ENCODE results near the gene CNTN5. TPM values are rescaled to one million over a fixed set of nuclear protein-coding genes. Genes with fewer than 3 reads are reported as not detected.

CNTN5 gene
- total RNA-seq, 1 donor from 2014 or later: 1.6 TPM

DNA sequence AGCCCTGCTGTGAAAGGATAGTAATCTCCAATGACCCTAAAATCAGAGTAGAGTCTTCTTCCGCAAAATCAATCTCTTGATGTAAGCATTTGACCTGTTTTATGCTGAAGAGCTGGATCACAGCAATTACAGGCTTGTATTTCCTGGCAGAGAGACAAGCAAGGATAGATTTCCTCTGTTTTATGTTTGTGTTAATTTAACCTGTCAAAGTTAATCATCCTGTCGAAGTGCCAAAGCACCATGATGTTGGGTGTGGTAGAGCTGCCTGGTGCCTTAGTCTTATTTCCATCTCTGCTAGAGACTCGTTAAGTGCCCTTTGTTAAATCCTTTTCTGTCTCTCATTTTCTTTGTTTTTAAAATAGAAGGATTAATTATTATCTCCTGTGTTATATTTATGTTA, 248.1 kb downstream of the CNTN5 start:
- Mint-ChIP-seq H3K27me3 (ENCODE audit: unreplicated experiment) (no peaks in the 10 kb centered on the region), H3K9me3 (ENCODE audit: unreplicated experiment) (no peaks in the 10 kb centered on the region), H3K27ac (ENCODE audit: unreplicated experiment) (no peak overlapping the region), H3K36me3 (ENCODE audit: unreplicated experiment) (no peaks in the 10 kb centered on the region), H3K4me3 (ENCODE audit: unreplicated experiment) (no peak overlapping the region), H3K4me1 (ENCODE audit: low read depth, unreplicated experiment) (no peaks in the 10 kb centered on the region)
- no peak for DNase-seq
- TF ChIP-seq, protein P1, sequence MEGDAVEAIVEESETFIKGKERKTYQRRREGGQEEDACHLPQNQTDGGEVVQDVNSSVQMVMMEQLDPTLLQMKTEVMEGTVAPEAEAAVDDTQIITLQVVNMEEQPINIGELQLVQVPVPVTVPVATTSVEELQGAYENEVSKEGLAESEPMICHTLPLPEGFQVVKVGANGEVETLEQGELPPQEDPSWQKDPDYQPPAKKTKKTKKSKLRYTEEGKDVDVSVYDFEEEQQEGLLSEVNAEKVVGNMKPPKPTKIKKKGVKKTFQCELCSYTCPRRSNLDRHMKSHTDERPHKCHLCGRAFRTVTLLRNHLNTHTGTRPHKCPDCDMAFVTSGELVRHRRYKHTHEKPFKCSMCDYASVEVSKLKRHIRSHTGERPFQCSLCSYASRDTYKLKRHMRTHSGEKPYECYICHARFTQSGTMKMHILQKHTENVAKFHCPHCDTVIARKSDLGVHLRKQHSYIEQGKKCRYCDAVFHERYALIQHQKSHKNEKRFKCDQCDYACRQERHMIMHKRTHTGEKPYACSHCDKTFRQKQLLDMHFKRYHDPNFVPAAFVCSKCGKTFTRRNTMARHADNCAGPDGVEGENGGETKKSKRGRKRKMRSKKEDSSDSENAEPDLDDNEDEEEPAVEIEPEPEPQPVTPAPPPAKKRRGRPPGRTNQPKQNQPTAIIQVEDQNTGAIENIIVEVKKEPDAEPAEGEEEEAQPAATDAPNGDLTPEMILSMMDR (IDR thresholded peaks at IDR 0.05; ENCODE audit: partially characterized antibody, unreplicated experiment): no peak

DNA sequence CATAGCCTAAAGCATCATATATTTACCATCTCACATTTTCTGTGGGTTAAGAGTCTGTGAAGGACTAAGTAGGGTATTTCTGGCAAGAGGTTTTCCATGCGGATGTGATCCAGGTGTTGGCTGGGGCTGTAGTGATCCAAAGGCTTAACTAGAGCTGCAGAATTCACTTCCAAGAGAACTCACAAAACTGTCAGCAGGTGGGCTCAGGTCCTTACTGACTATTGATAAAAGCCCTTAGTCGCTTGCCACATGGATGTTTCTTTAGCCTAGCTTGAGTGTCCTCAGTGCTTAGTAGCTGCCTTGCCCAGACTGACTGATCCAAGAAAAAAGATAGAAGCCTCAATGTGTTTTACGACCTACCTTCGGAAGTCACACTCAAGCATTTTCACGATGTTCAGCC, 250.8 kb downstream of the CNTN5 start:
- H3K36me3 Mint-ChIP-seq (ENCODE audit: unreplicated experiment): no peaks in the 10 kb centered on the region
- H3K4me1 Mint-ChIP-seq (ENCODE audit: low read depth, unreplicated experiment): no peaks in the 10 kb centered on the region
- H3K9me3 Mint-ChIP-seq (ENCODE audit: unreplicated experiment): no peaks in the 10 kb centered on the region
- no peaks in the 10 kb centered on the region for H3K27me3 Mint-ChIP-seq (ENCODE audit: unreplicated experiment)
- no peak overlapping the region for H3K27ac Mint-ChIP-seq (ENCODE audit: unreplicated experiment)
- DNase-seq: no peak
- no peak overlapping the region for H3K4me3 Mint-ChIP-seq (ENCODE audit: unreplicated experiment)
- TF ChIP-seq, protein P1 (IDR thresholded peaks at IDR 0.05; ENCODE audit: partially characterized antibody, unreplicated experiment): no peak

DNA sequence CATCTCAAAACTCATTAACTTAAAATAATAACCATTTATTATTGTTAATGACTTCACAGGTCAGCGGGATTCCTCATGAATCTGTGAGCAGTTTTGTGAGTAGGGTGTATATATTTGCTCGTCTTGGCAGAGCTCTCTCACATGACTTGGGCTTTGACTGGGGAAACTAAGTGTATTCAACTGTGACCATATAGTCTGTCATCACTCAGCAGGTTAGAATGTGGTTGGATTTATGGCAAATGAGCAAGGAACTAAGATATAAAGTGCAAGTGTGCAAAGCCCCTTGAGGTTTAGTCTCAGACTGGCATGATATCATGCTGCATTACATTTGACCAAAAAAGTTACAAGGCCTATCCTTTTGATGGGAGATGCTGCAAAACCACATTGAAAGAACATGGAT, 254.8 kb downstream of the CNTN5 start:
- H3K27ac Mint-ChIP-seq (ENCODE audit: unreplicated experiment): no peak overlapping the region
- H3K36me3 Mint-ChIP-seq (ENCODE audit: unreplicated experiment): no peaks in the 10 kb centered on the region
- H3K4me3 Mint-ChIP-seq (ENCODE audit: unreplicated experiment): no peak overlapping the region
- no peak for DNase-seq
- H3K4me1 Mint-ChIP-seq (ENCODE audit: low read depth, unreplicated experiment): no peaks in the 10 kb centered on the region
- no peaks in the 10 kb centered on the region for H3K9me3 Mint-ChIP-seq (ENCODE audit: unreplicated experiment)
- TF ChIP-seq, protein P1 (IDR thresholded peaks at IDR 0.05; ENCODE audit: partially characterized antibody, unreplicated experiment): no peak
- no peaks in the 10 kb centered on the region for H3K27me3 Mint-ChIP-seq (ENCODE audit: unreplicated experiment)

DNA sequence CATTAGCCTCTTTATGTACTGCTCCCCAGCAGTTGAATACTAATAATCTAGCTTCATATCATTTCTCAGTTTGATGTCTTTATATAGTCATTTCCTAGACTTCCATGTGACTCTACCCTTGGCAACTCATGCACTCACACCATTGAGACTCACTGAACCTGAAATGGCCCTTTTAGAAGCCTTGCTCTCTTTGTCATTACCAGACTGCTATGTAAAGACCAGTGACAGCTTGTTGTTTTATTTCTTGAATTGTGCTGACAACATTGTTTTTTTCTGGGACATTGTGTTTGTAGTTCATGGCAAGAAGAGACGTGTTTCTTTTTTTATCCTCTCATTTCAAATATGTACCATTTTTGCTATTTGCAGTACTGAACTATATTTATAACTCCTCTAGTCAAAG, 256.5 kb downstream of the CNTN5 start:
- Mint-ChIP-seq H3K4me3 (ENCODE audit: unreplicated experiment) (no peak overlapping the region), H3K4me1 (ENCODE audit: low read depth, unreplicated experiment) (no peaks in the 10 kb centered on the region), H3K36me3 (ENCODE audit: unreplicated experiment) (no peaks in the 10 kb centered on the region), H3K27me3 (ENCODE audit: unreplicated experiment) (no peaks in the 10 kb centered on the region), H3K27ac (ENCODE audit: unreplicated experiment) (no peak overlapping the region), H3K9me3 (ENCODE audit: unreplicated experiment) (no peaks in the 10 kb centered on the region)
- no peak for DNase-seq
- TF ChIP-seq, protein P1 (IDR thresholded peaks at IDR 0.05; ENCODE audit: partially characterized antibody, unreplicated experiment): no peak

DNA sequence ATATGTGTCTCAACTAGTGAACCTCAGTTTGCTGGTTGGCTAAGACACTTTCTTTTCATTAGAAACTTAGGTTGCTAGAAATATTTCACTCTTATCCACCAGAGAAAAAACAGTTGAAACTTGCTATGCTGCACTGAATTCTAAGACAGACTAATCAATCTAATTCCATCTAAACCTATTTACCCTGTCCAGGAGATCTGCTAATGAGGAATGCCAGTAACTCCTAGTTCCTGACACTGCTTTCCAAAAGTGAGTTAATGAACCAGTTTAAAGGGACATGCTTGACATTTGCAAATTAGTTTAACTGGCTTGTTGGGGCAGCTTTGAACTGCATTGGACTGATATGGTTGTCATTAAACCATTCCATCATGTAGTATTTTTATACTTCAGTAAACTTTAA, 258.5 kb downstream of the CNTN5 start:
- Mint-ChIP-seq H3K27me3 (ENCODE audit: unreplicated experiment) (no peaks in the 10 kb centered on the region), H3K27ac (ENCODE audit: unreplicated experiment) (no peak overlapping the region), H3K36me3 (ENCODE audit: unreplicated experiment) (no peaks in the 10 kb centered on the region), H3K9me3 (ENCODE audit: unreplicated experiment) (no peaks in the 10 kb centered on the region), H3K4me1 (ENCODE audit: low read depth, unreplicated experiment) (no peaks in the 10 kb centered on the region), H3K4me3 (ENCODE audit: unreplicated experiment) (no peak overlapping the region)
- TF ChIP-seq, protein P1 (IDR thresholded peaks at IDR 0.05; ENCODE audit: partially characterized antibody, unreplicated experiment): no peak
- no peak for DNase-seq
